HuH-7 (cell line): ENCODE results near the gene DCAF5.
A peak's percentile ranks its signal among the peaks of the same experiment; 100 is the strongest.

Experiments used
- DNase-seq: peaks from one replicate; pipeline ENCODE4 v3.0.0; 2011; ENCODE audit warnings: low spot score

The DCAF5 gene

GRCh38 chr14:69149461-69150244 lies 3.3 kb downstream of the DCAF5 start:
- no peak for DNase-seq

- DNase-seq: no peak
Observed at GRCh38 chr14:69142101-69142500, 10.8 kb downstream of the DCAF5 start.

DNA sequence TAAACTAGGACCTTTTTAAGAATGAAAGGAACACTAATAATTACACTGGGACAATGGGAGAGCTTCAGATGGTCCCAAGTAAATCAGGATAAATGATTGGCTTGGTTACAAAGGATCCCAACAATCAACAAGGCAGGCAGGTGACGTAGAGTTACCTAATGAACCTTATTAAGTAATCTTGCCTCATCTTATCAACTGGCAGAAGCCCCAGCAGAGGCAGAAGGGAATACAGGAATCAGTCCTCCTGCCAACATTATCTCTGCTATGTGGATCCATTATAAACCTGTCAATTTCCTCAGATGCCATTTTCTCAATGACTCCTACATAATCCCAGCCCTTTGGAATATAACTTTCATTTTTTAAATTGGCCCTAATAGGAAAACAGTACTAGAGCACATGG lies 11.4 kb downstream of the DCAF5 start:
- no peak for DNase-seq

- no peak for DNase-seq
Observed at GRCh38 chr14:69139743-69140142, 13.2 kb downstream of the DCAF5 start.

DNA sequence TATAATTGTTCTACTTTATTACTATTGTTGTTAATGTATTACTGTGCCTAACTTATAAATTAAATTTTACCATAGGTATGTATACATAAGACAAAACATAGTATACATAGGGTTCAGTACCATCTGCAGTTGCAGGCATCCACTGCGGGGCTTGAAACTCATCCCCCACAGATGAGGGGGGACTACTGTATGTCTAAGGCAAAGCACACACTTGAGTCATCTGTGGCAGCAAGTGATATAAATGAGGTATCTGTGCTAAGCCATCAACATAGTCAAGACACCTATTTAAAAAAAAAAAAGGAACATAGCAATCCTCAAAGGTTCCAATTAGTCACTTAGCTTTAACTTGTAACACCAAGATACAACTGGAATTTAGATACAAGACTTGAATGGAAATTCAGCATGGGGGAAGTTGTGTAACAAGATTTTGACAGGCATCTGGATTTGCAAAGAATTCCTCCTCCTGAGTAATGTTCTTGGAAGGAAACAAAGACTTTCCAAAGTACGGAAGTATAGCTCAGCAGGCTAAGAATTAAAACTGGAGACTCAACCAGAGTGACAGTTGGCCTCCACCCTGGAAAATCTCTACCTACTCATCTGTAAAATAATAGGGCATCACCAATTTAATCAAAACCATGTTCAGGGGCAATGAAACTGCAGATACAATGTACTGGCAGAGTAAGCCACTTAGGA lies 14.9 kb downstream of the DCAF5 start:
- no peak for DNase-seq

- DNase-seq: no peak
Observed at GRCh38 chr14:69137416-69137815, 15.5 kb downstream of the DCAF5 start.

GRCh38 chr14:69135133-69135532 lies 17.8 kb downstream of the DCAF5 start:
- DNase-seq: no peak

GRCh38 chr14:69133206-69134125 lies 19.5 kb downstream of the DCAF5 start:
- DNase-seq: no peak

DNA sequence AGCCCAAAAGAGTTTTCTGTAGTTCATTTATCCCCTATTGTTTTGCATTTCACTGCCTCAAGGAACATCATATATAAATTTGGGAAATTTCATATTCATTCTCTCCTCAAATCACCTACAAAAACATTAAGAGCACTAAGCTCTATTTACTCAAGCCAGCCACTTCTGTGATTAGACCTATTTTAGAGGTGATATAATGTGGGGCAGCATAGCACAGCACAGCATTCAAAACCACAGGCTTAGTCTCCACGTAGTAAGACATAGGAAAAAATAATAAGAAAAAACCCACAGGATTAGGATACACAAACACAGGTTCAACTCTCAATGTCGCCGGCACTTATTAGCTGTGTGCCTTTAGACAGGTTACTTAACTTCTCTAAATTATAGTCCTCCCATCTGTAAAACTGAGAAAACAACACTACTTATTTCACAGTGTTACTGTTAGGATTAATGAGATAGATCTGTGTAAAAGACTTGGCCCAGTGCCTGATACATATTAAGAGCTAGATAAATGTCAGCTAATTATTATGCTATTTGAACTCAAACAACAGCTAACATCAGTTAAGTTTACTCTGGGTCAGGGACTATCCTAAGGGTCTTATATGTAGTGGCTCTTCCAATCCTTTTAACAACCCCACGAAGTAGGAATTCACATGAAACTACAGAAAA lies 20.3 kb downstream of the DCAF5 start:
- no peak for DNase-seq

GRCh38 chr14:69131176-69131575 lies 21.7 kb downstream of the DCAF5 start:
- no peak for DNase-seq

DNA sequence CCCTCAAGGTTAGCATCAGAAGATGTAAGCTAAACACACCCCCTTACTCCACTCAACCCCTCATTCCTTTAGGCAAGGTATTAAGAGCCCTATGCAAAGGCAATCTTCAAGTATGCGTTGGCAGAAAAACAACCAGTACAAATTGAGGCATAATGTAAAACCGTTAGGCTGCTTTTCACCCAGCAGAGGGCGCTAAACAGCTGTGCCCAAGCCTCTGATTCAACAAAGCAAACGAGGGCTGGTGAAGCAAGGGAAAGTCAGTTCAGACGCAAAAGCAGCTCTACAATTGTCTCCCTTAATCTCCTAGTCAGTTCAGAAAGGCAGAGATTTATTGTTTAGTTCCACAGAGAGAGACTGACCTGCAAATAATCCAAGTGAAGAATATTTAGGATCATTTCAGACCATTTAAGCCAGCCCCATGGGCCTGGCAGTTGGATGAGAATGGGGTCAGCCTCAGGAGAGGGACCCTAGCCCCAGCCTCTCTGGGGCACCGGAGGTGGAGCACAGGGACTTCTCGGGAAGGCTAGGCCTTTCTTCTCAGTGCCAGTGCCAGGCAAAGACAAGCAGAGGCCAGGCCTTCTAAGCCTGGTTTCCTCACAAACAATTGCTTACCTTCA lies 23.5 kb downstream of the DCAF5 start:
- peak; percentile 39 for DNase-seq

DNA sequence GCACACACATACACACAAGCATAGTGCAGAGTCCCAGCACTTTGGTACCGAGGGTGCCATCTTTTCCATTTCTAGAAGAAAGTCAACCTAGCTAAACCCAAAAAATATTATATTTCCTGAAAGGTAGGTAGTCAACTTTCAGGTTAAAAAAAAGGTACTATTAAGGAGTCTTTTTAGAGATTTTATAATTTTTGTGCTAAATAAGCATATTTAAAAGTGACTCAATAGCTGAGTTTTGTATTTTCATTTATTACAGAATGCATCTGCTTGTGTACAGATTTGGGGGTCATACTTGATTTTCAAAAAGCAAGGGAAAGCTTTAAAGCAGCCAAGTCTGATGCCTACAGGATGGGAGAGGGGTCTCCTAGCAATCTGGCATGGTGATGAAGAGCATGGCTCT lies 34.6 kb downstream of the DCAF5 start:
- no peak for DNase-seq

GRCh38 chr14:69117020-69117767 lies 35.7 kb downstream of the DCAF5 start:
- no peak for DNase-seq

- DNase-seq: no peak
Observed at GRCh38 chr14:69115407-69116185, 37.3 kb downstream of the DCAF5 start.

- no peak for DNase-seq
Observed at GRCh38 chr14:69114763-69115162, 38.2 kb downstream of the DCAF5 start.

DNA sequence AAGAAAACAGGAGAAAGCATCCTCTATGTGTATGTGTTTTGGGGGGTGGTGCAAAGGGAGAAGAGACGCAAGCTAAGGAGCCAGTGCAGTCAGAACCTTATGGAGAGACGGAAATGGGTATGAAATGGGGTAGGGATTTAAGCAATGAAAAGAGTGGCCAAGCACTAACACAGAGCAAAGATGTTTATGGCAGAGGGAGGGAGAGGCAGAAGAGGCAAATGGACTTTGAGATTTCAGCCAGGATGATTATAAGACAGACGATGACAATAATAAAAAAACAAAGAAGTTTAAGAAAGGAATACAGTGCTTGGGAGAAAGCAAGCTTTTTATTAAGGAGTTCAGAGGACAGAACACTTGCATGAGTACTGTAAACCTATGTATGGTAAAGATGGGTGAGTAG lies 44.6 kb downstream of the DCAF5 start:
- no peak for DNase-seq

DNA sequence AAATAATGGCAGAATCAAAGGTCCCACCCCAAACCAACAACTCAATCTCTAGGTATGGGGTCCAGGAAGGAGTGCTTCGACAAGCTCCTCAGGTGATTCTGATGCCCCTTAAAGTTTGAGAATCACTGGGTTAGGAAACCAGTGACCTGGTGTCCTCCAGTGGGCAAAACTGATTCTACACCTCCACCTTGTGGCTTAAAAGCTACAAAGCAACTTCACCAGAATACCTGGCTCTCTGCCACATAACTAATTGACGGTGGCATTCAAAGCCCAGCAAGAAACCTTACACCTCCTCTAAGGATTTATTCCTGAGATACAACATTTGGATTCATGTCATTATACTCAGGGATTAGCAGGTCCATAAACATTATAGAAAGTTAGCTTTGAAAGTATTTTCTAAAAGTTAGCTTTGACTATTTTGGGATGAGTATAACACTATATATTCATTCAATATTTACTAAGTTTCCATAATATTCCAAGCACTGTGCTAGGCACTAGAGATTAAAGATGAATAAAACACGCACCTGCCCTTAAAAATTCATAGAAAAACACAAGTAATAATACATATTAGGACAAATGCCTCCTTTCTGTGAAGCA lies 45.4 kb downstream of the DCAF5 start:
- peak; percentile 49 for DNase-seq

- DNase-seq: no peak
Observed at GRCh38 chr14:69106451-69106850, 46.5 kb downstream of the DCAF5 start.

DNA sequence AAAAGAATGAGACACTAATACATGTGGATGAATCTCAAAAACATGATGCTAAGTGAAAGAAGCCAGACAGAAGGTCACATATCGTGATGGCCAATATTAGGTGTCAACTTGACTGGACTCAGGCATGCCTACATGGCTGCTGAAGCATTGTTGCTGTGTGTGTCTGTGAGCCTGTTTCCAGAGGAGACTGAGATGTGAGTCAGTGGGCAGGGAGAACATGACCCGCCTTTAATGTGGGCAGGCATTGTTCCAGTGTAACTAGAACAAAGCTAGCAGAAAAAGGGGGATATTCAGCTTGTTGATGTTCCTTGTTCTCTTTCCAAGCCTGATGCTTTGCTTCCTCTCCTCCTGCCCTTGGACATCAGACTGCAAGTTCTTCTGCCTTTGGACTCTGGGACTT lies 47.6 kb downstream of the DCAF5 start:
- no peak for DNase-seq
